NB4 (cell line): ENCODE results near the gene DEFB110.

Experiments
- MYC ChIP-seq: IDR thresholded peaks from 2 replicates; pipeline ENCODE4 v1.6.1; 2011; ENCODE audit warnings: low read depth, low read length
- POLR2A ChIP-seq: IDR thresholded peaks from 2 replicates; pipeline ENCODE4 v1.6.1; 2011; ENCODE audit warnings: mild to moderate bottlenecking; ENCODE audit not compliant: insufficient read length; ENCODE audit errors: extremely low read depth
- TF ChIP-seq, protein P1 (sequence below): IDR thresholded peaks from one replicate; pipeline ENCODE4 v1.5.1; 2012; ENCODE audit warnings: low read depth, low read length
- TF ChIP-seq, protein P2 (sequence below): IDR thresholded peaks from 2 replicates; pipeline ENCODE4 v1.6.1; 2011; ENCODE audit warnings: low read depth, low read length

DNA sequence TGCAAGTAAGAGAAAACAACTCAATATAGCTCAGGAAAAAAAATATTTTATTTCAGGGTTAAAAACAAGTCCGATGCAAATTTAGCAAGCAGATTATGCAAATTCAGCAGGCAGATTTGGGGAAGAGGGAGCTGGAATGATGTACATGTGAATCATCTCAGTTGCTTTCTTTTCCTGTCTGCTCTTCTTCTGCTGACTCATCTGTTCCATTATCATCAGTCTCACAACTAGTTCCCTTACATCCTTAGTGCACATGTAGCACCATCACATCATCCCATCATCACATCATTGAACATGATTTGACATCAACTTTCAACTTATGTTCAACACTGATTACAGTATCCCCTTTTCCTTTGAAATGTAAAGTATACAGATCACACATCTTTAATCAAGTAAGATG is 40.9 kb downstream of the DEFB110 start:
- TF ChIP-seq, protein P1, sequence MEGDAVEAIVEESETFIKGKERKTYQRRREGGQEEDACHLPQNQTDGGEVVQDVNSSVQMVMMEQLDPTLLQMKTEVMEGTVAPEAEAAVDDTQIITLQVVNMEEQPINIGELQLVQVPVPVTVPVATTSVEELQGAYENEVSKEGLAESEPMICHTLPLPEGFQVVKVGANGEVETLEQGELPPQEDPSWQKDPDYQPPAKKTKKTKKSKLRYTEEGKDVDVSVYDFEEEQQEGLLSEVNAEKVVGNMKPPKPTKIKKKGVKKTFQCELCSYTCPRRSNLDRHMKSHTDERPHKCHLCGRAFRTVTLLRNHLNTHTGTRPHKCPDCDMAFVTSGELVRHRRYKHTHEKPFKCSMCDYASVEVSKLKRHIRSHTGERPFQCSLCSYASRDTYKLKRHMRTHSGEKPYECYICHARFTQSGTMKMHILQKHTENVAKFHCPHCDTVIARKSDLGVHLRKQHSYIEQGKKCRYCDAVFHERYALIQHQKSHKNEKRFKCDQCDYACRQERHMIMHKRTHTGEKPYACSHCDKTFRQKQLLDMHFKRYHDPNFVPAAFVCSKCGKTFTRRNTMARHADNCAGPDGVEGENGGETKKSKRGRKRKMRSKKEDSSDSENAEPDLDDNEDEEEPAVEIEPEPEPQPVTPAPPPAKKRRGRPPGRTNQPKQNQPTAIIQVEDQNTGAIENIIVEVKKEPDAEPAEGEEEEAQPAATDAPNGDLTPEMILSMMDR: no peak
- TF ChIP-seq, protein P2, sequence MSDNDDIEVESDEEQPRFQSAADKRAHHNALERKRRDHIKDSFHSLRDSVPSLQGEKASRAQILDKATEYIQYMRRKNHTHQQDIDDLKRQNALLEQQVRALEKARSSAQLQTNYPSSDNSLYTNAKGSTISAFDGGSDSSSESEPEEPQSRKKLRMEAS: no peak
- TF ChIP-seq POLR2A (no peak), MYC (no peak)
